ENCODE results near the gene FAM177A1.

GRCh38 chr14:35085441-35085840, 39.4 kb downstream of the FAM177A1 start:
- no peak for TF ChIP-seq CTCF (IDR thresholded peaks at IDR 0.05)
- TF ChIP-seq POLR2AphosphoS5 (IDR thresholded peaks at IDR 0.05), result no peak
- TF ChIP-seq POLR2A (IDR thresholded peaks at IDR 0.05), result no peak
